Dedifferentiated amniotic fluid mesenchymal stem cell (primary cell): Measurements from ENCODE around the gene SLC25A17.
"Not testable (repeated sequence)": the region's sequence is repeated elsewhere in the genome, so short reads cannot be mapped to it uniquely, and the experiment has no call there.

Source experiments
- DNase-seq: peaks from one replicate; pipeline ENCODE4 v3.0.0-alpha.2; 2016; ENCODE audit errors: extremely low spot score

Gene SLC25A17

DNA sequence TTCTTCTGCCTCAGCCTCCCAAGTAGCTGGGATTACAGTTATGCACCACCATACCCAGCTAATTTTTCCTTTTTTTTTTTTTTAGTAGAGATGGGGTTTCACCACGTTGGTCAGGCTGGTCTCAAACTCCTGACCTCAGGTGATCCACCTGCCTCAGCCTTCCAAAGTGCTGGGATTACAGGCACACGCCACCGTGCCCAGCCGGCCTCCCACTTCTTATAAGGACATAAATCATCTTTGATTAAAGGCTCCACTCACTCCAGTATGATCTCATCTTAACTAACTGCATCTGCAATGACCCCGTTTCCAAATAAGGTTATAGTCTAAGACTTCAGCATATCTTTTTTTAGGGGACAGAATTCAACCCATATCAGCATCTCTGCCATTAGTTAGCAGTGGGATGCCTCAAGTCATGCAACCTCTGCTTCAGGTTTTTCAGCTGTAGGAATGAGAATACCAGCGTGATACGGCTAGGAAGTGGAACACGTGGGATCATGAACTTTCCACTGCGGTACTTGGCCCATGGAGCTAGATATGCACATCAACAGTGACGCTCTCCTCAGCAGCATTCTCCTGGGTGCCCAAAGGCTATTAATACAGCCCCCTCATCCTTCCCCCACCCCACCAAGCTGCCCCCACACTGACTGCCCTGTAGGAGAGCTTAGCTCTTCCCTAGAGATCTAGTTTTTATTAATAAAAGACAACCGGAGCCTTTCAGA is 98.4 kb downstream of the SLC25A17 start:
- no peak for DNase-seq

DNA sequence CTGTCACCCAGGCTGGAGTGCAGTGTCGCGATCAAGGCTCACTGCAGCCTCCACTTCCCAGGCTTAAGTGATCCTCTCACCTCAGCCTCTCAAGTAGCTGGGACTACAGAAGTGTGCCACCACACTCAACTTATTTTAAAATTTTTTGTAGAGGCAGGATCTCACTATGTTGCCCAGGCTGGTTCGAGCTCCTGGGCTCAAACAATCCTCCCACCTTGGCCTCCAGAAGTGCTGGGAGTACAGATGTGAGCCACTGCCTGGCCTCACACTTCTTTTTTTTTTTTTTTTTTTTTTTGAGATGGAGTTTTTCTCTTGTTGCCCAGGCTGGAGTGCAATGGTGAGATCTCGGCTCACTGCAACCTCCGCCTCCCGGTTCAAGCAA is 99.0 kb downstream of the SLC25A17 start:
- DNase-seq = not testable (repeated sequence)
